GM12878 (cell line): ENCODE results near the gene TADA2A. TPM values are rescaled to one million over a fixed set of nuclear protein-coding genes. Genes with fewer than 3 reads are reported as not detected.

Experiments used
- ATAC-seq: fragments of 200-7000 bp; cut with Tn5 transposase; 3 replicates; pipeline ENCODE4 v1.9.1; 2020; ENCODE audit warnings: mild to moderate bottlenecking, moderate library complexity
- BruUV-seq: library from RNA; stranded (reverse); fragments of 400-500 nt; replicated peaks from 2 replicates; lab custom pipeline; 2021; lab: Mats Ljungman, UMichigan
- CTCF ChIA-PET: fragments of 300-600 bp; sonication (Branson Sonifier 250); formaldehyde crosslinking; extraction: SDS; loops from one replicate; lab custom pipeline; 2021; ENCODE audit warnings: inconsistent platforms; lab: Yijun Ruan, JAX
- POLR2A ChIA-PET: fragments of 350-600 bp; formaldehyde crosslinking; extraction: SDS; loops from one replicate; lab custom pipeline; 2021; ENCODE audit warnings: inconsistent platforms; lab: Charles Lee
- RAD21 ChIA-PET: fragments of 300-600 bp; sonication (Branson Sonifier 250); formaldehyde crosslinking; loops from one replicate; lab custom pipeline; 2023; ENCODE audit warnings: antibody characterized with exemption; ENCODE audit not compliant: unreplicated experiment; lab: Charles Lee
- SMC1A ChIA-PET: fragments of 300-600 bp; sonication (Branson Sonifier 250); formaldehyde crosslinking; loops from one replicate; lab custom pipeline; 2023; ENCODE audit not compliant: unreplicated experiment, uncharacterized antibody; lab: Charles Lee
- DNase-seq: peaks from one replicate; pipeline ENCODE4 v3.0.0-alpha.2; 2011; ENCODE audit warnings: low read depth, low spot score
- FAIRE-seq: peaks from 3 replicates; lab custom pipeline; 2011; peaks lifted over from hg19 to GRCh38; lab: Jason Lieb, UNC
- H2AFZ ChIP-seq: 2 replicates; pipeline ENCODE4 v1.6.0; 2011; ENCODE audit warnings: low read depth, low read length, control low read depth; ENCODE audit not compliant: control insufficient read depth
- H3K27ac ChIP-seq: 2 replicates; pipeline ENCODE4 v1.5.1; 2011; ENCODE audit warnings: control low read depth; ENCODE audit not compliant: control insufficient read depth, insufficient read depth
- H3K27me3 ChIP-seq, 2 experiments: replicated peaks in 1 of 2; 2 replicates each; pipeline versions ENCODE4 v1.6.0 to v1.6.1; 2011; ENCODE audit warnings: low read length in 1 of 2; ENCODE audit not compliant: control insufficient read depth in 2 of 2, insufficient read depth in 2 of 2
- H3K36me3 ChIP-seq, 2 experiments: 2 replicates each; pipeline ENCODE4 v1.5.1; 2011; ENCODE audit warnings: low read length in 1 of 2; ENCODE audit not compliant: control insufficient read depth in 2 of 2, insufficient read depth in 2 of 2
- H3K4me1 ChIP-seq: 2 replicates; pipeline ENCODE4 v1.6.1; 2011; ENCODE audit warnings: mild to moderate bottlenecking, low read length, moderate library complexity, mixed read lengths; ENCODE audit not compliant: control insufficient read depth, insufficient read depth
- H3K4me2 ChIP-seq: 2 replicates; pipeline ENCODE4 v1.6.0; 2011; ENCODE audit warnings: control low read depth; ENCODE audit not compliant: control insufficient read depth, insufficient read depth
- H3K4me3 ChIP-seq: fragments of 200-600 bp; sonication (generic); 2 replicates; pipeline ENCODE4 v1.5.1; 2016
- H3K79me2 ChIP-seq: 2 replicates; pipeline ENCODE4 v1.6.0; 2011; ENCODE audit warnings: low read length; ENCODE audit not compliant: control insufficient read depth, insufficient read depth
- H3K9ac ChIP-seq: 2 replicates; pipeline ENCODE4 v1.8.0; 2011; ENCODE audit warnings: low read length, control low read depth, mixed read lengths; ENCODE audit not compliant: control insufficient read depth, insufficient read depth
- H3K9me3 ChIP-seq: replicated peaks from 3 replicates; pipeline ENCODE4 v1.5.1; 2011; ENCODE audit warnings: mild to moderate bottlenecking, low read length; ENCODE audit not compliant: control insufficient read depth, insufficient read depth
- H4K20me1 ChIP-seq: 2 replicates; pipeline ENCODE4 v1.6.0; 2011; ENCODE audit not compliant: control insufficient read depth, insufficient read depth
- BACH1 ChIP-seq: fragments of 450-650 bp; IDR thresholded peaks from 2 replicates; pipeline ENCODE4 v1.6.1; 2017; ENCODE audit warnings: mild to moderate bottlenecking, borderline replicate concordance
- CHD4 ChIP-seq: fragments of 200-600 bp; sonication (generic); IDR thresholded peaks from 2 replicates; pipeline ENCODE4 v1.6.1; 2016; ENCODE audit warnings: mild to moderate bottlenecking
- CTCF ChIP-seq, 3 experiments: IDR thresholded peaks in 2 of 3; conservative IDR thresholded peaks in 1 of 3; 2 replicates each; pipeline ENCODE4 v1.5.1; 2011; ENCODE audit warnings: low read depth in 3 of 3, low read length in 3 of 3, mild to moderate bottlenecking in 3 of 3, control low read depth in 2 of 3, moderate library complexity in 2 of 3, inconsistent platforms in 1 of 3, mixed read lengths in 1 of 3; ENCODE audit not compliant: control insufficient read depth in 2 of 3, insufficient read depth in 1 of 3; ENCODE audit errors: extremely low read depth in 1 of 3
- E4F1 ChIP-seq: fragments of 450-650 bp; IDR thresholded peaks from 2 replicates; pipeline ENCODE4 v1.6.1; 2018; ENCODE audit warnings: borderline replicate concordance, mild to moderate bottlenecking; ENCODE audit not compliant: partially characterized antibody
- EGR1 ChIP-seq, 2 experiments: IDR thresholded peaks; 1 replicate in 1 of 2; 2 replicates in 1 of 2; pipeline ENCODE4 v1.6.1; 2011 to 2012; ENCODE audit warnings: low read depth in 2 of 2, low read length in 2 of 2, borderline replicate concordance in 1 of 2, mild to moderate bottlenecking in 1 of 2, moderate library complexity in 1 of 2
- KAT2A ChIP-seq: conservative IDR thresholded peaks from 2 replicates; pipeline ENCODE4 v1.6.1; 2011; ENCODE audit warnings: low read depth, low read length; ENCODE audit not compliant: control insufficient read depth
- KDM1A ChIP-seq: fragments of 200-600 bp; sonication (generic); IDR thresholded peaks from 2 replicates; pipeline ENCODE4 v1.6.1; 2016; ENCODE audit warnings: borderline replicate concordance
- NBN ChIP-seq: fragments of 450-650 bp; IDR thresholded peaks from 2 replicates; pipeline ENCODE4 v1.6.1; 2016
- POLR2AphosphoS5 ChIP-seq: IDR thresholded peaks from 2 replicates; pipeline ENCODE4 v1.6.1; 2011; ENCODE audit warnings: mild to moderate bottlenecking, low read length, inconsistent platforms
- RELB ChIP-seq: fragments of 450-650 bp; IDR thresholded peaks from 2 replicates; pipeline ENCODE4 v1.6.1; 2017; ENCODE audit warnings: low read depth, mild to moderate bottlenecking, moderate library complexity
- STAT1 ChIP-seq: fragments of 450-650 bp; conservative IDR thresholded peaks from 2 replicates; pipeline ENCODE4 v1.6.1; 2014; ENCODE audit warnings: antibody characterized with exemption, mild to moderate bottlenecking
- TCF3 ChIP-seq: IDR thresholded peaks from 2 replicates; pipeline ENCODE4 v1.6.1; 2012; ENCODE audit warnings: low read depth, mild to moderate bottlenecking, low read length, borderline replicate concordance; ENCODE audit not compliant: insufficient read depth
- ZSCAN29 ChIP-seq: fragments of 450-650 bp; IDR thresholded peaks from 2 replicates; pipeline ENCODE4 v1.6.1; 2017; ENCODE audit warnings: mild to moderate bottlenecking, moderate library complexity
- WGBS: methylation state at CpG from one replicate; pipeline ENCODE4 v1.1.6; 2016; ENCODE audit warnings: low lambda C conversion rate; ENCODE audit not compliant: insufficient replicate concordance, insufficient coverage; ENCODE audit errors: missing lambda C conversion rate; 5-methylcytosine and 5-hydroxymethylcytosine counted together
- in situ Hi-C: fragments of 300-500 bp; cut with MboI; formaldehyde crosslinking; loops from 9 replicates; pipeline ENCODE4 v1.14.3; 2018; ENCODE audit warnings: mixed read lengths
- intact Hi-C: fragments of 100-400 bp; cut with micrococcal nuclease; formaldehyde crosslinking; loops from one replicate; pipeline ENCODE4 v1.14.2; 2022; ENCODE audit not compliant: unreplicated experiment
- polyA plus RNA-seq, 11 experiments: library from polyadenylated mRNA; depleted of rRNA in 4 of 11; unstranded in 6 of 11; stranded (reverse) in 5 of 11; fragments of >200 nt; fragmentation: Nextera tagmentation in 4 of 11; fragmentation: Illumina TruSeq in 1 of 11; extraction: Ambion mirVana in 4 of 11; extraction: Trizol in 1 of 11; gene quantifications; 1 replicate in 1 of 11; 2 replicates in 10 of 11; pipeline versions ENCODE4 v1.2.1 to v1.2.3, GENCODE V29; 2011 to 2016; ENCODE audit warnings: inconsistent platforms in 2 of 11, missing spikeins in 2 of 11, low read depth in 1 of 11
- total RNA-seq, 4 experiments: library from RNA; depleted of rRNA in 3 of 4; stranded (reverse); fragments of >200 nt in 3 of 4; fragmentation: Illumina TruSeq in 1 of 4; extraction: Trizol in 1 of 4; gene quantifications; 2 replicates each; pipeline versions ENCODE4 v1.2.1 to v1.2.3, GENCODE V29; 2013 to 2021

TADA2A gene
- total and polyA plus RNA-seq, 10 of the 15 experiments (the other 5 are each of a cell fraction or from before 2014, with no cell fraction given) = 19.6 to 43.8 (median 34.1) TPM

GRCh38 chr17:37478187-37478586 lies 71.5 kb downstream of the TADA2A start:
- Histone ChIP-seq H3K36me3 (peaks cover 10 to 24% of the 10 kb centered on the region in 2 experiments; a peak in 3 of 4 replicates), H3K27me3 (no peaks in the 10 kb centered on the region), H4K20me1 (no peaks in the 10 kb centered on the region), H3K4me3 (no peak overlapping the region), H3K79me2 (no peaks in the 10 kb centered on the region), H3K9ac (no peak overlapping the region), H2AFZ (no peak overlapping the region), H3K4me2 (no peak overlapping the region), H3K4me1 (0 out of 2 replicates have a peak, but pooled peaks cover under 1% of the 10 kb centered on the region), H3K27ac (no peak overlapping the region), H3K9me3 (no peaks in the 10 kb centered on the region)
- in situ Hi-C loops (no loop called here), intact Hi-C loops (no loop called here)
- no TSS peak for BruUV-seq
- DNase-seq = no peak
- CTCF ChIA-PET = interaction anchor here (0.6 kb wide), 1 partner anchor 442 kb away, joined by 3 read pairs; no protein-coding TSS in a partner anchor
- no peak for ATAC-seq
- WGBS = 45% methylated on average over 2 of the region's 2 CpGs
- SMC1A ChIA-PET = no interaction called here
- RAD21 ChIA-PET = no interaction called here
- POLR2A ChIA-PET = interaction anchor here (0.7 to 1.7 kb wide), 3 partner anchors 10 to 974 kb away, joined by 3 to 5 read pairs (median 5); no protein-coding TSS in a partner anchor
- TF ChIP-seq KDM1A (no peak), CTCF (IDR thresholded peaks at IDR 0.05 in 2 of 3, conservative IDR thresholded peaks at IDR 0.05 in 1 of 3; ENCODE audit: control insufficient read depth in 2 of 3, extremely low read depth in 1 of 3, insufficient read depth in 1 of 3, low read depth in 3 of 3, low read length in 3 of 3) (no peak), KAT2A (no peak), POLR2AphosphoS5 (no peak), BACH1 (no peak), RELB (no peak), STAT1 (no peak), TCF3 (no peak), E4F1 (no peak), ZSCAN29 (no peak), NBN (no peak), EGR1 (IDR thresholded peaks at IDR 0.05; ENCODE audit: borderline replicate concordance in 1 of 2, low read depth in 2 of 2, low read length in 2 of 2) (no peak), CHD4 (no peak)
- FAIRE-seq = no peak
